CD4-positive, alpha-beta memory T cell (primary cell): Measurements from ENCODE around the gene CD180. TPM values are rescaled to one million over a fixed set of nuclear protein-coding genes. Genes with fewer than 3 reads are reported as not detected.

Experiments used
- CTCF ChIA-PET: fragments of 350-600 bp; sonication (Branson Sonifier 250); formaldehyde crosslinking; loops from one replicate; lab custom pipeline; 2021; ENCODE audit warnings: inconsistent platforms; ENCODE audit not compliant: partially characterized antibody; lab: Charles Lee
- POLR2A ChIA-PET: fragments of 350-600 bp; sonication (Branson Sonifier 250); formaldehyde crosslinking; loops from one replicate; lab custom pipeline; 2021; ENCODE audit not compliant: partially characterized antibody; lab: Charles Lee
- DNase-seq, 5 donors: peaks; one replicate each; pipeline versions ENCODE4 v3.0.0 to v3.0.0-alpha.2; 2020 to 2022; ENCODE audit warnings: mixed read lengths in 1 of 5
- H3K27ac ChIP-seq: one replicate; pipeline ENCODE4 v1.7.0; 2013; ENCODE audit warnings: low read depth, low read length
- H3K27me3 ChIP-seq: 2 replicates; pipeline ENCODE4 v1.7.0; 2013; ENCODE audit warnings: mild to moderate bottlenecking, low read length, moderate library complexity; ENCODE audit not compliant: insufficient read depth
- H3K36me3 ChIP-seq: 2 replicates; pipeline ENCODE4 v1.7.0; 2013; ENCODE audit warnings: mild to moderate bottlenecking, low read length, moderate library complexity; ENCODE audit not compliant: insufficient read depth
- H3K4me1 ChIP-seq: 2 replicates; pipeline ENCODE4 v1.7.0; 2013; ENCODE audit warnings: mild to moderate bottlenecking, low read length, moderate library complexity; ENCODE audit not compliant: insufficient read depth
- H3K4me3 ChIP-seq, 2 donors: one replicate each; pipeline ENCODE4 v1.7.0; 2013; ENCODE audit warnings: low read length in 2 of 2, mild to moderate bottlenecking in 1 of 2
- H3K9me3 ChIP-seq, 2 donors: one replicate each; pipeline ENCODE4 v1.7.0; 2013; ENCODE audit warnings: low read length in 2 of 2, control low read depth in 1 of 2; ENCODE audit not compliant: control insufficient read depth in 1 of 2
- H3K27ac Mint-ChIP-seq, 7 donors: one replicate each; pipeline ENCODE4 v1.8.0; 2020 to 2021; ENCODE audit warnings: mixed read lengths in 7 of 7, mild to moderate bottlenecking in 6 of 7, inconsistent platforms in 3 of 7, moderate library complexity in 3 of 7
- H3K27me3 Mint-ChIP-seq, 2 donors: one replicate each; pipeline ENCODE4 v1.8.0; 2020 to 2021; ENCODE audit warnings: mixed read lengths in 2 of 2
- H3K36me3 Mint-ChIP-seq, 2 donors: one replicate each; pipeline ENCODE4 v1.8.0; 2020 to 2021; ENCODE audit warnings: mixed read lengths in 2 of 2, inconsistent platforms in 1 of 2, mild to moderate bottlenecking in 1 of 2
- H3K4me1 Mint-ChIP-seq, 4 donors: one replicate each; pipeline ENCODE4 v1.8.0; 2020 to 2021; ENCODE audit warnings: mixed read lengths in 4 of 4, mild to moderate bottlenecking in 1 of 4
- H3K4me3 Mint-ChIP-seq, 8 donors: one replicate each; pipeline ENCODE4 v1.8.0; 2020 to 2021; ENCODE audit warnings: mixed read lengths in 8 of 8, mild to moderate bottlenecking in 7 of 8, moderate library complexity in 6 of 8, inconsistent platforms in 3 of 8
- H3K9me3 Mint-ChIP-seq, 8 donors: one replicate each; pipeline ENCODE4 v1.8.0; 2020 to 2021; ENCODE audit warnings: mixed read lengths in 8 of 8, mild to moderate bottlenecking in 5 of 8, inconsistent platforms in 3 of 8, moderate library complexity in 1 of 8
- intact Hi-C: fragments of 100-400 bp; cut with micrococcal nuclease; formaldehyde crosslinking; loops from one replicate; pipeline ENCODE4 v1.15.1; 2023
- polyA plus RNA-seq, 2 donors: library from polyadenylated mRNA; unstranded; fragments of 300-500 nt; fragmentation: Illumina TruSeq; gene quantifications; one replicate each; pipeline ENCODE4 v1.2.3, GENCODE V29; 2021
- total RNA-seq, 2 experiments: library from RNA; stranded (reverse); gene quantifications; one replicate each; pipeline ENCODE4 v1.2.3, GENCODE V29; 2021

The CD180 gene
- total and polyA plus RNA-seq, 4 experiments from 2014 or later, result 0.25 to 0.52 (median 0.50) TPM; not detected in 1

GRCh38 chr5:67223211-67223610, 26.6 kb upstream of the CD180 start:
- no peak for DNase-seq
- H3K27me3 ChIP-seq, result no peaks in the 10 kb centered on the region
- Mint-ChIP-seq H3K4me1 (peaks cover 42 to 65% (median 49%) of the 10 kb centered on the region in 4 donors), H3K9me3 (peaks cover 0 to 2% (median 0%) of the 10 kb centered on the region in 8 donors), H3K27me3 (no peaks in the 10 kb centered on the region), H3K4me3 (peak overlapping the region in 4 of 8 donors; percentile 30 to 79 (median 42)), H3K36me3 (no peaks in the 10 kb centered on the region), H3K27ac (peak overlapping the region; percentile 55 to 94 (median 93))
- ChIA-PET CTCF (interaction anchor here (0.7 to 29.6 kb wide), 7 partner anchors 9 to 1050 kb away, joined by 3 to 851 read pairs (median 4); no protein-coding TSS in a partner anchor), POLR2A (interaction anchor here (1.4 to 11.0 kb wide), 5 partner anchors 10 to 64 kb away, joined by 3 to 115 read pairs (median 17); no protein-coding TSS in a partner anchor)
- H3K27ac ChIP-seq, result no peak overlapping the region
- H3K9me3 ChIP-seq, result no peaks in the 10 kb centered on the region
- intact Hi-C loops, result no loop called here
- no peak overlapping the region for H3K4me3 ChIP-seq
- H3K36me3 ChIP-seq, result no peaks in the 10 kb centered on the region
- peaks cover 52% of the 10 kb centered on the region for H3K4me1 ChIP-seq

- H3K27ac ChIP-seq, result peak overlapping the region; percentile 36
- ChIA-PET POLR2A (interaction anchor here (0.5 to 11.0 kb wide), 12 partner anchors 9 to 1063 kb away, joined by 3 to 115 read pairs (median 6); partner anchors contain the start of gene PIK3R1), CTCF (interaction anchor here (0.7 to 29.6 kb wide), 10 partner anchors 9 to 1051 kb away, joined by 3 to 851 read pairs (median 4); no protein-coding TSS in a partner anchor)
- Mint-ChIP-seq H3K27ac (peak overlapping the region; percentile 88 to 96 (median 94)), H3K4me1 (peaks cover 49 to 73% (median 56%) of the 10 kb centered on the region in 4 donors), H3K4me3 (peak overlapping the region in 7 of 8 donors; percentile 64 to 85 (median 75)), H3K9me3 (peaks cover 0 to 3% (median 0%) of the 10 kb centered on the region in 8 donors), H3K27me3 (no peaks in the 10 kb centered on the region), H3K36me3 (no peaks in the 10 kb centered on the region)
- DNase-seq, result no peak
- no peak overlapping the region for H3K4me3 ChIP-seq
- intact Hi-C loops, result no loop called here
- no peaks in the 10 kb centered on the region for H3K9me3 ChIP-seq
- no peaks in the 10 kb centered on the region for H3K27me3 ChIP-seq
- peaks cover 60% of the 10 kb centered on the region for H3K4me1 ChIP-seq
- H3K36me3 ChIP-seq, result no peaks in the 10 kb centered on the region
These were observed 25.8 kb upstream of the CD180 start for GRCh38 chr5:67222243-67223025.

DNA sequence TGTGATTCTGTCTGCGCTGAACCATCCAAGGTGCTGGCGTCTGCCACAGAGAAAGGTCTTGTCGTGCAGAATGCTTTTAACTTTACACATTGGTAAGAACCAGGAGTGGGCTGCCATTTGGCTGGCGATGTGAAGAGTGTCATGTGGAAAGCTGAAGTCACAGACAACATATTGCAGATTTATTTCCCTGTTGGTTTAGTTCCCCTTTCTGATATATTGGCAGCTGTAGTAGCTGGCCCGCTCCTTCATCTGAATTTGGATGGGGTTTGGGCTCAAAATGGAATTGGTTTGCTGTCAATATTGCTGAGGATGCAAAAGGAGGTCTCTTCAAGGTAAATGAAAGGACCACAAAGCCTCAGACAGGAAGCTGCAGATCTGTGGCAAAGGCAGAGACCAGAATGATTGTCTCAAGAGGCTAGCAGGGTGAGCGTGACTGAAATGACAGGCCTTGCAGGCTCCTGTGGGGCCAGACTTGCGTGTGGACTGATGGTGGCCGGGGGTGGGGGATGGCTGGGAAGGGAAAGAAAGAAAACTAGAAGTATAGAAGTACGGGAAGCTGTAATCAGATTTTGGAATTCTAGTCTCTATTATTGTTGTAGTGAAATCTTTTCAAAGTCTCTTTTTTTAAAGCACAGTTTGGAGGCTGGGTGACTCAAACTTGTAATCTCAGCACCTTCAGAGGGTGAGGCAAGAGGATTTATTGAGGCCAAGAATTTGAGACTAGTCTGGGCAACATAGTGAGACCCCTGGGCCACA, 25.1 kb upstream of the CD180 start:
- no peaks in the 10 kb centered on the region for H3K27me3 Mint-ChIP-seq
- H3K27me3 ChIP-seq, result no peaks in the 10 kb centered on the region
- no peaks in the 10 kb centered on the region for H3K9me3 ChIP-seq
- H3K4me1 ChIP-seq, result peaks cover 67% of the 10 kb centered on the region
- H3K4me3 ChIP-seq, result peak overlapping the region in 1 of 2 donors; percentile 6
- ChIA-PET CTCF (interaction anchor here (0.7 to 29.6 kb wide), 9 partner anchors 10 to 1293 kb away, joined by 3 to 851 read pairs (median 4); no protein-coding TSS in a partner anchor), POLR2A (interaction anchor here (0.5 to 11.0 kb wide), 16 partner anchors 8 to 1064 kb away, joined by 3 to 115 read pairs (median 4); partner anchors contain the start of gene PIK3R1)
- H3K27ac ChIP-seq, result peak overlapping the region; percentile 36
- no peaks in the 10 kb centered on the region for H3K36me3 Mint-ChIP-seq
- peaks cover 57 to 81% (median 64%) of the 10 kb centered on the region in 4 donors for H3K4me1 Mint-ChIP-seq
- H3K36me3 ChIP-seq, result no peaks in the 10 kb centered on the region
- peak; percentile 55 to 74 (median 63) for DNase-seq
- H3K9me3 Mint-ChIP-seq, result peaks cover 0 to 3% (median 0%) of the 10 kb centered on the region in 8 donors
- intact Hi-C loops, result no loop called here
- peak overlapping the region in 7 of 8 donors; percentile 64 to 85 (median 75) for H3K4me3 Mint-ChIP-seq
- H3K27ac Mint-ChIP-seq, result peak overlapping the region; percentile 88 to 96 (median 94)

- intact Hi-C loops, result loop anchor here (5.0 kb wide), 1 partner anchor 1001 kb away; the partner anchor contains the start of gene PIK3R1
- no peak for DNase-seq
- CTCF ChIA-PET, result interaction anchor here (2.6 to 29.6 kb wide), 3 partner anchors 10 to 54 kb away, joined by 18 to 851 read pairs (median 26); no protein-coding TSS in a partner anchor
- POLR2A ChIA-PET, result interaction anchor here (0.8 to 11.0 kb wide), 9 partner anchors 10 to 1734 kb away, joined by 3 to 115 read pairs (median 10); no protein-coding TSS in a partner anchor
- H3K36me3 Mint-ChIP-seq, result no peaks in the 10 kb centered on the region
- no peaks in the 10 kb centered on the region for H3K9me3 ChIP-seq
- H3K4me1 Mint-ChIP-seq, result peaks cover 60 to 76% (median 66%) of the 10 kb centered on the region in 4 donors
- peak overlapping the region in 7 of 8 donors; percentile 69 to 91 (median 82) for H3K4me3 Mint-ChIP-seq
- no peaks in the 10 kb centered on the region for H3K27me3 ChIP-seq
- H3K27ac ChIP-seq, result peak overlapping the region; percentile 52
- no peaks in the 10 kb centered on the region for H3K27me3 Mint-ChIP-seq
- no peaks in the 10 kb centered on the region for H3K36me3 ChIP-seq
- H3K4me3 ChIP-seq, result peak overlapping the region; percentile 10 to 44
- peaks cover 0 to 3% (median 0%) of the 10 kb centered on the region in 8 donors for H3K9me3 Mint-ChIP-seq
- H3K27ac Mint-ChIP-seq, result peak overlapping the region; percentile 94 to 99 (median 98)
- peaks cover 72% of the 10 kb centered on the region for H3K4me1 ChIP-seq
These were observed 20.0 kb upstream of the CD180 start for GRCh38 chr5:67216564-67216963.

DNA sequence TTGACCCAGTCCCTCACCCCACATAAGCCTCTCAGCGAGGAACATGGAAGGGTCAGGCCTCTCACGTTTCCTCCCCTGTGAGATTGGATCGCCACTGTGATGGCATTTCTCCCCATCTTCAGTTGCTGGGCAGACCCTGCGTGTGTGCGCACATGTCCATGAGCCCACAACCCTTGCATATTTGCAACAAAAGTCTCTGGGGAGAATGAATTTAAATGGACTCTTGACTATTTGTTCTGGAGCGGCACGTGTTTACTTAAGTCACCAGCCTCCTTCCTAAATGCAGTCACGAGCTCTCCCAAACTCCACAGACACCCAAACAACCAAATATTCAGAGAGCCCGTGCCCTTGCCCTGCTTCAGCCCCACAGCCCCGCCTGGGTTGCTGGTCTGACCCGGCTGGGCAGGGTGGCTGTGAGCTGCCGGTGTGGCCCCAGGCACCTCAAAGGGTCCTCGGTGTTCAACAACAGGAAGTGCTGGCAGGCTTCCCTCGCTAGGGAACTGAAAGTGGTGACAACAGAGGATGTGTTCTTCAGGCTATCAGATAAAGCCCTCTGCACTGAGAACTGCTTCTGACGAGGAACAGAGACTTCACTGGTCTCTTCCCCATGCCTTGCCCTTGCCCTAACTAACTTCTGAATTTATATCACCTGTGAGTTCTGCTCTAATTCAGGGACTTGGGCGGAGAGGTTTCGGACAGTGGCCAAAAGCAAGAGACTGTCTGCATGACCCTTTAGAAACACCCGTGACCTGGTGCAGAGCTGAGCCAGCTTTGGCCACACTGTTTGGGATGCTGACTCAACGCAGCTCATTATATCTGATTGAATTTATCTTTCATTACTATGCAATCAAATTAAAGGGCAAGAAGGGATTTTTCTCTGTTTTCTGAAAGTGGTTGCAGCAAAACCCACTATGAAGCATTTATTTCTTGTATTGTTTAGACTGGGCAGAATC, 19.2 kb upstream of the CD180 start:
- Mint-ChIP-seq H3K4me3 (peak overlapping the region; percentile 52 to 91 (median 82)), H3K9me3 (peaks cover 0 to 3% (median 0%) of the 10 kb centered on the region in 8 donors), H3K36me3 (no peaks in the 10 kb centered on the region), H3K27me3 (no peaks in the 10 kb centered on the region), H3K4me1 (peaks cover 57 to 68% (median 60%) of the 10 kb centered on the region in 4 donors), H3K27ac (peak overlapping the region; percentile 94 to 99 (median 98))
- DNase-seq, result peak; percentile 72 to 82 (median 80)
- Histone ChIP-seq H3K9me3 (no peaks in the 10 kb centered on the region), H3K36me3 (no peaks in the 10 kb centered on the region), H3K4me1 (peaks cover 65% of the 10 kb centered on the region), H3K27ac (peak overlapping the region; percentile 52), H3K4me3 (peak overlapping the region; percentile 10 to 44), H3K27me3 (no peaks in the 10 kb centered on the region)
- ChIA-PET CTCF (interaction anchor here (0.8 to 29.6 kb wide), 5 partner anchors 9 to 1038 kb away, joined by 3 to 851 read pairs (median 18); no protein-coding TSS in a partner anchor), POLR2A (interaction anchor here (0.8 to 11.0 kb wide), 15 partner anchors 10 to 1733 kb away, joined by 3 to 115 read pairs (median 5); partner anchors contain the start of gene PIK3R1)
- intact Hi-C loops, result loop anchor here (5.0 kb wide), 1 partner anchor 1002 kb away; the partner anchor contains the start of gene PIK3R1
